Measurements from ENCODE around the gene FMOD.
A peak's percentile ranks its signal among the peaks of the same experiment; 100 is the strongest.

FMOD gene

GRCh38 chr1:203342192-203342940 lies 8.6 kb downstream of the FMOD start:
- peak; percentile 90 for TF ChIP-seq CTCF (IDR thresholded peaks at IDR 0.05; ENCODE audit: low read depth, low read length, missing control alignments)
- in situ Hi-C loops (cut with HindIII; ENCODE audit: low sequenced_read_pairs) = no loop called here
- no peak overlapping the region for H3K4me3 ChIP-seq (ENCODE audit: low read depth, low read length)
- no peak for DNase-seq (ENCODE audit: low read depth)

GRCh38 chr1:203340112-203340790 lies 10.7 kb downstream of the FMOD start:
- no peak overlapping the region for H3K4me3 ChIP-seq (ENCODE audit: low read depth, low read length)
- DNase-seq (ENCODE audit: low read depth) = peak; percentile 70
- in situ Hi-C loops (cut with HindIII; ENCODE audit: low sequenced_read_pairs) = no loop called here
- TF ChIP-seq CTCF (IDR thresholded peaks at IDR 0.05; ENCODE audit: low read depth, low read length, missing control alignments) = peak; percentile 93

- H3K4me3 ChIP-seq (ENCODE audit: low read depth, low read length) = no peak overlapping the region
These were observed 12.4 kb downstream of the FMOD start for GRCh38 chr1:203338335-203339036.

GRCh38 chr1:203336097-203336496 lies 14.8 kb downstream of the FMOD start:
- no peak for DNase-seq (ENCODE audit: low read depth)
- H3K4me3 ChIP-seq (ENCODE audit: low read depth, low read length) = no peak overlapping the region
- in situ Hi-C loops (cut with HindIII; ENCODE audit: low sequenced_read_pairs) = no loop called here
- no peak for TF ChIP-seq CTCF (IDR thresholded peaks at IDR 0.05; ENCODE audit: low read depth, low read length, missing control alignments)

More at GRCh38 chr1:203338335-203339036, 12.4 kb downstream of the FMOD start:
- TF ChIP-seq CTCF (IDR thresholded peaks at IDR 0.05; ENCODE audit: low read depth, low read length, missing control alignments) = peak; percentile 93
- peak; percentile 35 for DNase-seq (ENCODE audit: low read depth)
- in situ Hi-C loops (cut with HindIII; ENCODE audit: low sequenced_read_pairs) = no loop called here

GRCh38 chr1:203335503-203335902 lies 15.4 kb downstream of the FMOD start:
- no peak for DNase-seq (ENCODE audit: low read depth)
- no peak overlapping the region for H3K4me3 ChIP-seq (ENCODE audit: low read depth, low read length)
- in situ Hi-C loops (cut with HindIII; ENCODE audit: low sequenced_read_pairs) = no loop called here
- no peak for TF ChIP-seq CTCF (IDR thresholded peaks at IDR 0.05; ENCODE audit: low read depth, low read length, missing control alignments)

GRCh38 chr1:203331224-203331623 lies 19.7 kb downstream of the FMOD start:
- H3K4me3 ChIP-seq (ENCODE audit: low read depth, low read length) = no peak overlapping the region
- in situ Hi-C loops (cut with HindIII; ENCODE audit: low sequenced_read_pairs) = no loop called here
- DNase-seq (ENCODE audit: low read depth) = no peak
- TF ChIP-seq CTCF (IDR thresholded peaks at IDR 0.05; ENCODE audit: low read depth, low read length, missing control alignments) = no peak

Data from astrocyte of the cerebellum (primary cell).